ENCODE measurements around the gene SEC63. TPM values are rescaled to one million over a fixed set of nuclear protein-coding genes. Genes with fewer than 3 reads are reported as not detected.

The SEC63 gene
- total and polyA plus RNA-seq, 2 donors (not counting 1 experiment from before 2014, with no cell fraction given) = 34.2 to 82.7 TPM

- DNase-seq (ENCODE audit: low read depth in 2 of 2) = no peak
- Histone ChIP-seq H3K4me2 (ENCODE audit: extremely low read depth, insufficient read depth, low read length) (no peak overlapping the region), H2AFZ (ENCODE audit: low read length) (no peak overlapping the region), H3K36me3 (ENCODE audit: control insufficient read depth, insufficient read depth, low read length) (no peaks in the 10 kb centered on the region), H3K27me3 (ENCODE audit: control insufficient read depth, insufficient read depth, low read length) (no peaks in the 10 kb centered on the region), H3K79me2 (ENCODE audit: control insufficient read depth, insufficient read depth, low read length) (no peaks in the 10 kb centered on the region), H3K27ac (ENCODE audit: insufficient read depth, low read length) (no peak overlapping the region), H3K9ac (ENCODE audit: insufficient read depth, low read length) (no peak overlapping the region), H3K9me3 (ENCODE audit: control insufficient read depth, insufficient read depth, low read depth, low read length) (no peaks in the 10 kb centered on the region), H3K4me1 (ENCODE audit: control insufficient read depth, extremely low read depth, insufficient read depth, low read length) (no peaks in the 10 kb centered on the region), H4K20me1 (ENCODE audit: control insufficient read depth, extremely low read depth, insufficient read depth, low read length) (no peaks in the 10 kb centered on the region), H3K4me3 (replicated peaks in 1 of 4; ENCODE audit: control extremely low read depth in 1 of 4, insufficient read depth in 1 of 4, low read depth in 3 of 4, low read length in 4 of 4) (no peak overlapping the region)
- TF ChIP-seq CTCF (conservative IDR thresholded peaks at IDR 0.05 in 1 of 2, IDR thresholded peaks at IDR 0.05 in 1 of 2; ENCODE audit: low read depth in 1 of 2, low read length in 2 of 2) (no peak), EZH2 (IDR thresholded peaks at IDR 0.05; ENCODE audit: low read length, missing control alignments) (no peak)
These were observed 31.4 kb upstream of the SEC63 start for GRCh38 chr6:107989166-107990094.

GRCh38 chr6:107988570-107988969, 30.6 kb upstream of the SEC63 start:
- H3K4me2 ChIP-seq (ENCODE audit: extremely low read depth, insufficient read depth, low read length) = no peak overlapping the region
- no peaks in the 10 kb centered on the region for H3K4me1 ChIP-seq (ENCODE audit: control insufficient read depth, extremely low read depth, insufficient read depth, low read length)
- H3K9me3 ChIP-seq (ENCODE audit: control insufficient read depth, insufficient read depth, low read depth, low read length) = no peaks in the 10 kb centered on the region
- no peak overlapping the region for H2AFZ ChIP-seq (ENCODE audit: low read length)
- no peak overlapping the region for H3K27ac ChIP-seq (ENCODE audit: insufficient read depth, low read length)
- H4K20me1 ChIP-seq (ENCODE audit: control insufficient read depth, extremely low read depth, insufficient read depth, low read length) = no peaks in the 10 kb centered on the region
- no peak overlapping the region for H3K9ac ChIP-seq (ENCODE audit: insufficient read depth, low read length)
- no peaks in the 10 kb centered on the region for H3K36me3 ChIP-seq (ENCODE audit: control insufficient read depth, insufficient read depth, low read length)
- no peaks in the 10 kb centered on the region for H3K79me2 ChIP-seq (ENCODE audit: control insufficient read depth, insufficient read depth, low read length)
- TF ChIP-seq CTCF (conservative IDR thresholded peaks at IDR 0.05 in 1 of 2, IDR thresholded peaks at IDR 0.05 in 1 of 2; ENCODE audit: low read depth in 1 of 2, low read length in 2 of 2) (no peak), EZH2 (IDR thresholded peaks at IDR 0.05; ENCODE audit: low read length, missing control alignments) (no peak)
- no peaks in the 10 kb centered on the region for H3K27me3 ChIP-seq (ENCODE audit: control insufficient read depth, insufficient read depth, low read length)
- no peak for DNase-seq (ENCODE audit: low read depth in 2 of 2)
- H3K4me3 ChIP-seq (replicated peaks in 1 of 4; ENCODE audit: control extremely low read depth in 1 of 4, insufficient read depth in 1 of 4, low read depth in 3 of 4, low read length in 4 of 4) = no peak overlapping the region

- H3K4me2 ChIP-seq (ENCODE audit: extremely low read depth, insufficient read depth, low read length) = no peak overlapping the region
- no peaks in the 10 kb centered on the region for H3K4me1 ChIP-seq (ENCODE audit: control insufficient read depth, extremely low read depth, insufficient read depth, low read length)
- no peak overlapping the region for H3K27ac ChIP-seq (ENCODE audit: insufficient read depth, low read length)
- no peaks in the 10 kb centered on the region for H4K20me1 ChIP-seq (ENCODE audit: control insufficient read depth, extremely low read depth, insufficient read depth, low read length)
- no peaks in the 10 kb centered on the region for H3K36me3 ChIP-seq (ENCODE audit: control insufficient read depth, insufficient read depth, low read length)
- H3K9me3 ChIP-seq (ENCODE audit: control insufficient read depth, insufficient read depth, low read depth, low read length) = no peaks in the 10 kb centered on the region
- no peak overlapping the region for H3K9ac ChIP-seq (ENCODE audit: insufficient read depth, low read length)
- TF ChIP-seq CTCF (conservative IDR thresholded peaks at IDR 0.05 in 1 of 2, IDR thresholded peaks at IDR 0.05 in 1 of 2; ENCODE audit: low read depth in 1 of 2, low read length in 2 of 2) (no peak), EZH2 (IDR thresholded peaks at IDR 0.05; ENCODE audit: low read length, missing control alignments) (no peak)
- no peaks in the 10 kb centered on the region for H3K79me2 ChIP-seq (ENCODE audit: control insufficient read depth, insufficient read depth, low read length)
- H3K4me3 ChIP-seq (replicated peaks in 1 of 4; ENCODE audit: control extremely low read depth in 1 of 4, insufficient read depth in 1 of 4, low read depth in 3 of 4, low read length in 4 of 4) = no peak overlapping the region
- H2AFZ ChIP-seq (ENCODE audit: low read length) = no peak overlapping the region
- no peak for DNase-seq (ENCODE audit: low read depth in 2 of 2)
- no peaks in the 10 kb centered on the region for H3K27me3 ChIP-seq (ENCODE audit: control insufficient read depth, insufficient read depth, low read length)
These were observed 29.8 kb upstream of the SEC63 start for GRCh38 chr6:107987805-107988204.

All from fibroblast of lung (primary cell).